Erythroblast (primary cell): Measurements from ENCODE around the gene TUBG2.

ENCODE experiments used
- DNase-seq, 2 experiments: peaks; one replicate each; lab custom pipeline; 2025; lab: John Stamatoyannopoulos, UW
- GATA1 ChIP-seq: IDR thresholded peaks from 2 replicates; pipeline ENCODE4 v1.6.1; 2011; ENCODE audit warnings: low read depth, mild to moderate bottlenecking, control low read depth, low read length, moderate library complexity
- POLR2A ChIP-seq: IDR thresholded peaks from 2 replicates; pipeline ENCODE4 v1.6.1; 2011; ENCODE audit warnings: mild to moderate bottlenecking, low read length

The TUBG2 gene

GRCh38 chr17:42706732-42707131 lies 47.6 kb downstream of the TUBG2 start:
- no peak for TF ChIP-seq GATA1
- TF ChIP-seq POLR2A = no peak
- no peak for DNase-seq

GRCh38 chr17:42708588-42708987 lies 49.5 kb downstream of the TUBG2 start:
- no peak for DNase-seq
- no peak for TF ChIP-seq POLR2A
- TF ChIP-seq GATA1 = no peak

- TF ChIP-seq POLR2A (no peak), GATA1 (no peak)
- no peak for DNase-seq
Measured at GRCh38 chr17:42709561-42709960, 50.5 kb downstream of the TUBG2 start.
